AML-193 (cell line): Measurements from ENCODE around the gene USP24.

Source experiments
- DNase-seq, 2 experiments: peaks; one replicate each; lab custom pipeline; 2025; lab: John Stamatoyannopoulos, UW

Gene USP24

GRCh38 chr1:55069280-55069679, 145.9 kb downstream of the USP24 start:
- DNase-seq, result no peak

- no peak for DNase-seq
Measured at GRCh38 chr1:55068638-55069037, 146.5 kb downstream of the USP24 start.

GRCh38 chr1:55067914-55068313, 147.2 kb downstream of the USP24 start:
- no peak for DNase-seq

GRCh38 chr1:55067022-55067778, 148.0 kb downstream of the USP24 start:
- DNase-seq, result no peak

GRCh38 chr1:55065648-55066047, 149.5 kb downstream of the USP24 start:
- no peak for DNase-seq

GRCh38 chr1:55064861-55065263, 150.3 kb downstream of the USP24 start:
- DNase-seq, result peak in 1 of 2 experiments; percentile 5

GRCh38 chr1:55064071-55064581, 151.0 kb downstream of the USP24 start:
- DNase-seq, result no peak

GRCh38 chr1:55063577-55063942, 151.6 kb downstream of the USP24 start:
- no peak for DNase-seq

- DNase-seq, result no peak
Measured at GRCh38 chr1:55062801-55063576, 152.2 kb downstream of the USP24 start.

GRCh38 chr1:55061706-55062321, 153.3 kb downstream of the USP24 start:
- DNase-seq, result no peak

GRCh38 chr1:55061000-55061705, 154.0 kb downstream of the USP24 start:
- DNase-seq, result no peak

GRCh38 chr1:55060133-55060999, 154.8 kb downstream of the USP24 start:
- no peak for DNase-seq

GRCh38 chr1:55059302-55060132, 155.6 kb downstream of the USP24 start:
- no peak for DNase-seq

- no peak for DNase-seq
Measured at GRCh38 chr1:55057956-55058298, 157.2 kb downstream of the USP24 start.

- no peak for DNase-seq
Measured at GRCh38 chr1:55057270-55057955, 157.8 kb downstream of the USP24 start.

GRCh38 chr1:55056632-55056992, 158.6 kb downstream of the USP24 start:
- DNase-seq, result no peak

- no peak for DNase-seq
Measured at GRCh38 chr1:55055951-55056631, 159.1 kb downstream of the USP24 start.

GRCh38 chr1:55055084-55055882, 159.9 kb downstream of the USP24 start:
- no peak for DNase-seq
